ENCODE results near the gene SDK2. TPM values are rescaled to one million over a fixed set of nuclear protein-coding genes. Genes with fewer than 3 reads are reported as not detected.

SDK2 gene
- polyA plus RNA-seq, 1 of the 3 experiments (the other 2 are of a cell fraction) = 0.02 TPM

DNA sequence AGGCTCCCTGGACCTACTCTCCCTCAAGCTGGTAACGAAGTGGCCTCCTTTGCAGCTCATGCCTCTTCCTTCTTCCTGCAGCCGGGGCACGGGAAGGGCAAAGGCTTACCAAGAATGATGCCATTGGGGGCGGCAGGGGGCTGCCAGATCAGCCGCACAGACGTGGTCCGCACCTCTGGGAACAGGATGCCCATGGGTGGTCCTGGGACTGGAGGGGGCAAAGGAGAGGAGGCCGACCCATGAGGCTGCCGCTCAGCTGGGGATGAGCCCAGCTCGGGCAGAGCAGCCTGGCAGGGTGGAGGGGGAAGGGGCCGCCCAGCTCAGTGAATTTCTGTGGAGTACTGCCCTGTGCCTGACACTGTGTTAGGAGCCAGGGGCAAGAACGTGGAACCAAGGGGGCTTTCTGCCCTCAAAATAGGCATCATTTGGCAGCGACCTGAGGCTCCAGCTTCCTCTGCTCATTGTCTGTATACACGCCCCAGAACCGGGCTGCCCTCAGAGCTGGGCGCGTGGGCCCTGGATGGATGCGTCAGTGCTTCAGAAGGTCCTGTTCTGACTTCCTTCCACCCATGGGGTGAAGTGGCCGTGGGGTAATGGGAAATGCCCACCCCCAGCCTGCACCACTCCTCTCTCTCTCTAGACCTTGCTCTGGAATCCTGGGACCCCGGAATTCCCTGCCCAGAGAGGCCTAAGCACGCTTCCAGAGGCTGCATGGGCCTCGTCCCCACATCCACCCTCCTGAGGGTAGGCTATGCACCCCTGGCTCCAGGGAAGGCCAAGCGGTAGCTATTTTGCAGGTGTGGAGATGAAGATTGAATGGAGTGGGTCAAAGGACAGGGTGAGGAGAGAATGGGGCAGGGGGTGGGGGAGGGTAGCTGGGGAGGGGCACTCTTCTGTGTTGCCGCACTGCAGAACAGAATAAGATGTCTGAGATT lies 252.6 kb downstream of the SDK2 start:
- Histone ChIP-seq H2AFZ (ENCODE audit: low read depth) (no peak overlapping the region), H3K9me3 (no peaks in the 10 kb centered on the region), H3K4me1 (ENCODE audit: control insufficient read depth in 1 of 2, insufficient read depth in 2 of 2, low read depth in 1 of 2, low read length in 1 of 2) (peaks cover 0 to 4% of the 10 kb centered on the region in 2 experiments; a peak in 1 of 4 replicates), H3K27ac (ENCODE audit: low read depth in 2 of 2, low read length in 1 of 2) (no peak overlapping the region), H3K27me3 (ENCODE audit: insufficient read depth) (peaks cover 14% of the 10 kb centered on the region; the same call in 1 of the 2 replicates), H3K79me2 (ENCODE audit: insufficient read depth) (no peaks in the 10 kb centered on the region), H3F3A (replicated peaks; ENCODE audit: insufficient read depth) (no peaks in the 10 kb centered on the region), H3K36me3 (replicated peaks in 1 of 2; ENCODE audit: control insufficient read depth in 1 of 2, insufficient read depth in 2 of 2, low read length in 1 of 2) (no peaks in the 10 kb centered on the region), H4K20me1 (ENCODE audit: insufficient read depth) (no peaks in the 10 kb centered on the region), H3K4me2 (no peak overlapping the region), H3K4me3 (ENCODE audit: low read depth in 2 of 2, low read length in 1 of 2) (no peak overlapping the region), H3K9me2 (no peaks in the 10 kb centered on the region), H3K9ac (no peak overlapping the region)
- TF ChIP-seq NFIC (IDR thresholded peaks at IDR 0.05; ENCODE audit: borderline replicate concordance) = no peak
- no peak for DNase-seq
- 71% methylated on average over 24 of the region's 24 CpGs for WGBS (ENCODE audit: low lambda C conversion rate)
- ChIA-PET CTCF (interaction anchor here (0.9 to 2.8 kb wide), 8 partner anchors 21 to 666 kb away, joined by 3 to 15 read pairs (median 4); no protein-coding TSS in a partner anchor), POLR2A (no interaction called here)

DNA sequence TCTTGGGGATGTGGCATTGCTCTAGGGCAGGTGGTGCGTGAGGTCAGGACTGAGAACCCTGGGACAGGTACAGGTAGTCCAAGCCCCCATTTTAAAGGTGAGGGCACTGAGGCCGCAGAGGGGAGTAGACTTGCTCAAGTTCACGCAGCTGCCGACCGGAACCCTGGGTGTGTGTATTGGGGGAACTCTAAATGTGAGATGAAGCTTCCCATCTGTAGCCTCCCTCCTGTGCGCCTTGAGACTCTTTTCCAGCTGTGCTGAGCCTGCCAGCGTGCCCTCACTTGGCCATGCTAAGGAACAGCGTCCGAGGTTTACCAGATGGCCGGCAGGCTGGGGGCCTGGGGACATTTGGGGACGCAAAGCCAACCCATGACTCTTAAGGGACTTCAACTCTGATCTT lies 253.4 kb downstream of the SDK2 start:
- no peak for DNase-seq
- H3K36me3 ChIP-seq (replicated peaks in 1 of 2; ENCODE audit: control insufficient read depth in 1 of 2, insufficient read depth in 2 of 2, low read length in 1 of 2) = no peaks in the 10 kb centered on the region
- peaks cover 14% of the 10 kb centered on the region for H3K27me3 ChIP-seq (ENCODE audit: insufficient read depth)
- no peaks in the 10 kb centered on the region for H3K9me2 ChIP-seq
- WGBS (ENCODE audit: low lambda C conversion rate) = 82% methylated on average over 11 of the region's 11 CpGs
- no peaks in the 10 kb centered on the region for H4K20me1 ChIP-seq (ENCODE audit: insufficient read depth)
- no peaks in the 10 kb centered on the region for H3F3A ChIP-seq (replicated peaks; ENCODE audit: insufficient read depth)
- peaks cover 0 to 4% of the 10 kb centered on the region in 2 experiments; a peak in 1 of 4 replicates for H3K4me1 ChIP-seq (ENCODE audit: control insufficient read depth in 1 of 2, insufficient read depth in 2 of 2, low read depth in 1 of 2, low read length in 1 of 2)
- H3K4me2 ChIP-seq = no peak overlapping the region
- no peaks in the 10 kb centered on the region for H3K9me3 ChIP-seq
- ChIA-PET CTCF (interaction anchor here (0.9 to 2.6 kb wide), 4 partner anchors 21 to 201 kb away, joined by 3 to 15 read pairs (median 3); no protein-coding TSS in a partner anchor), POLR2A (no interaction called here)
- H3K27ac ChIP-seq (ENCODE audit: low read depth in 2 of 2, low read length in 1 of 2) = no peak overlapping the region
- TF ChIP-seq NRF1 (IDR thresholded peaks at IDR 0.05; ENCODE audit: low read depth, low read length) (no peak), TEAD4 (IDR thresholded peaks at IDR 0.05; ENCODE audit: borderline replicate concordance, insufficient read depth) (no peak), POLR2AphosphoS5 (IDR thresholded peaks at IDR 0.05; ENCODE audit: low read depth, low read length) (no peak), RXRA (IDR thresholded peaks at IDR 0.05; ENCODE audit: borderline replicate concordance, low read depth) (no peak), TAF1 (IDR thresholded peaks at IDR 0.05; ENCODE audit: borderline replicate concordance, low read depth, low read length) (no peak)
- no peaks in the 10 kb centered on the region for H3K79me2 ChIP-seq (ENCODE audit: insufficient read depth)
- H2AFZ ChIP-seq (ENCODE audit: low read depth) = no peak overlapping the region
- no peak overlapping the region for H3K9ac ChIP-seq
- no peak overlapping the region for H3K4me3 ChIP-seq (ENCODE audit: low read depth in 2 of 2, low read length in 1 of 2)

DNA sequence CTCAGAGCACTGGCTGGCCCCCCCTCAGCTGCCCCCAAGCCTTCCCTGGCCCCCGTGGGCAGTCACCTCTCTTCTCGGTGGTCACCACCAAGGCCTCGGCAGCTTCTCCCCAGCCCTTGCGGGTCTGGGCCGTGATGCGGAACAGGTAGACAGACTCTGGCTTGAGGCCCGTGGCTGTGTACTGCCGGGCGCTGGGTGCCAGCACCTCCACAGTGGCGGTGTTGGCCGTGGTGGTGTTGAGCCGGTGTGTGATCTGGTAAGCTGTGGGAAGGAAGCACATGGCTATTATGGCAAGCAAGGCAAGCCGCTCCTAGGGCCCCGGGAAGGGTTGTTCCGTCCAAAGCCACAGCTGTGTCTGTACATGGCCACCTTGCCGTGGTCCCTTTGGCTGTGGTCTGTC lies 254.0 kb downstream of the SDK2 start:
- Histone ChIP-seq H2AFZ (ENCODE audit: low read depth) (no peak overlapping the region), H3K4me3 (ENCODE audit: low read depth in 2 of 2, low read length in 1 of 2) (no peak overlapping the region), H3K4me2 (no peak overlapping the region), H3K27me3 (ENCODE audit: insufficient read depth) (peaks cover 14% of the 10 kb centered on the region), H3K9me3 (no peaks in the 10 kb centered on the region), H3K4me1 (ENCODE audit: control insufficient read depth in 1 of 2, insufficient read depth in 2 of 2, low read depth in 1 of 2, low read length in 1 of 2) (peaks cover 0 to 4% of the 10 kb centered on the region in 2 experiments; a peak in 1 of 4 replicates), H3K79me2 (ENCODE audit: insufficient read depth) (no peaks in the 10 kb centered on the region), H3F3A (replicated peaks; ENCODE audit: insufficient read depth) (no peaks in the 10 kb centered on the region), H3K36me3 (replicated peaks in 1 of 2; ENCODE audit: control insufficient read depth in 1 of 2, insufficient read depth in 2 of 2, low read length in 1 of 2) (no peaks in the 10 kb centered on the region), H3K9ac (no peak overlapping the region), H4K20me1 (ENCODE audit: insufficient read depth) (no peaks in the 10 kb centered on the region), H3K27ac (ENCODE audit: low read depth in 2 of 2, low read length in 1 of 2) (no peak overlapping the region), H3K9me2 (no peaks in the 10 kb centered on the region)
- 83% methylated on average over 13 of the region's 16 CpGs for WGBS (ENCODE audit: low lambda C conversion rate)
- DNase-seq = no peak
- POLR2A ChIA-PET = no interaction called here
- CTCF ChIA-PET = interaction anchor here (0.9 to 1.0 kb wide), 2 partner anchors 134 to 201 kb away, joined by 3 read pairs; no protein-coding TSS in a partner anchor
- TF ChIP-seq NFIC (IDR thresholded peaks at IDR 0.05; ENCODE audit: borderline replicate concordance) (no peak), ELF1 (IDR thresholded peaks at IDR 0.05) (no peak), SMC3 (IDR thresholded peaks at IDR 0.05; ENCODE audit: low read depth, low read length) (no peak), EP300 (IDR thresholded peaks at IDR 0.05; ENCODE audit: borderline replicate concordance in 1 of 2, low read depth in 1 of 2, low read length in 1 of 2) (no peak), SIN3A (IDR thresholded peaks at IDR 0.05; ENCODE audit: borderline replicate concordance, low read depth, low read length) (no peak), MXI1 (IDR thresholded peaks at IDR 0.05; ENCODE audit: low read depth, low read length) (no peak), NRF1 (IDR thresholded peaks at IDR 0.05; ENCODE audit: low read depth, low read length) (no peak)
- TF ChIP-seq, protein P1, sequence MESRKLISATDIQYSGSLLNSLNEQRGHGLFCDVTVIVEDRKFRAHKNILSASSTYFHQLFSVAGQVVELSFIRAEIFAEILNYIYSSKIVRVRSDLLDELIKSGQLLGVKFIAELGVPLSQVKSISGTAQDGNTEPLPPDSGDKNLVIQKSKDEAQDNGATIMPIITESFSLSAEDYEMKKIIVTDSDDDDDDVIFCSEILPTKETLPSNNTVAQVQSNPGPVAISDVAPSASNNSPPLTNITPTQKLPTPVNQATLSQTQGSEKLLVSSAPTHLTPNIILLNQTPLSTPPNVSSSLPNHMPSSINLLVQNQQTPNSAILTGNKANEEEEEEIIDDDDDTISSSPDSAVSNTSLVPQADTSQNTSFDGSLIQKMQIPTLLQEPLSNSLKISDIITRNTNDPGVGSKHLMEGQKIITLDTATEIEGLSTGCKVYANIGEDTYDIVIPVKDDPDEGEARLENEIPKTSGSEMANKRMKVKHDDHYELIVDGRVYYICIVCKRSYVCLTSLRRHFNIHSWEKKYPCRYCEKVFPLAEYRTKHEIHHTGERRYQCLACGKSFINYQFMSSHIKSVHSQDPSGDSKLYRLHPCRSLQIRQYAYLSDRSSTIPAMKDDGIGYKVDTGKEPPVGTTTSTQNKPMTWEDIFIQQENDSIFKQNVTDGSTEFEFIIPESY (IDR thresholded peaks at IDR 0.05; ENCODE audit: borderline replicate concordance, low read depth) = no peak
- TF ChIP-seq, protein P2, sequence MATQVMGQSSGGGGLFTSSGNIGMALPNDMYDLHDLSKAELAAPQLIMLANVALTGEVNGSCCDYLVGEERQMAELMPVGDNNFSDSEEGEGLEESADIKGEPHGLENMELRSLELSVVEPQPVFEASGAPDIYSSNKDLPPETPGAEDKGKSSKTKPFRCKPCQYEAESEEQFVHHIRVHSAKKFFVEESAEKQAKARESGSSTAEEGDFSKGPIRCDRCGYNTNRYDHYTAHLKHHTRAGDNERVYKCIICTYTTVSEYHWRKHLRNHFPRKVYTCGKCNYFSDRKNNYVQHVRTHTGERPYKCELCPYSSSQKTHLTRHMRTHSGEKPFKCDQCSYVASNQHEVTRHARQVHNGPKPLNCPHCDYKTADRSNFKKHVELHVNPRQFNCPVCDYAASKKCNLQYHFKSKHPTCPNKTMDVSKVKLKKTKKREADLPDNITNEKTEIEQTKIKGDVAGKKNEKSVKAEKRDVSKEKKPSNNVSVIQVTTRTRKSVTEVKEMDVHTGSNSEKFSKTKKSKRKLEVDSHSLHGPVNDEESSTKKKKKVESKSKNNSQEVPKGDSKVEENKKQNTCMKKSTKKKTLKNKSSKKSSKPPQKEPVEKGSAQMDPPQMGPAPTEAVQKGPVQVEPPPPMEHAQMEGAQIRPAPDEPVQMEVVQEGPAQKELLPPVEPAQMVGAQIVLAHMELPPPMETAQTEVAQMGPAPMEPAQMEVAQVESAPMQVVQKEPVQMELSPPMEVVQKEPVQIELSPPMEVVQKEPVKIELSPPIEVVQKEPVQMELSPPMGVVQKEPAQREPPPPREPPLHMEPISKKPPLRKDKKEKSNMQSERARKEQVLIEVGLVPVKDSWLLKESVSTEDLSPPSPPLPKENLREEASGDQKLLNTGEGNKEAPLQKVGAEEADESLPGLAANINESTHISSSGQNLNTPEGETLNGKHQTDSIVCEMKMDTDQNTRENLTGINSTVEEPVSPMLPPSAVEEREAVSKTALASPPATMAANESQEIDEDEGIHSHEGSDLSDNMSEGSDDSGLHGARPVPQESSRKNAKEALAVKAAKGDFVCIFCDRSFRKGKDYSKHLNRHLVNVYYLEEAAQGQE (IDR thresholded peaks at IDR 0.05; ENCODE audit: low read depth, low read length) = no peak
